ENCODE measurements around the gene SYNJ1.

GRCh38 chr21:32690085-32690484 lies 37.7 kb downstream of the SYNJ1 start:
- TF ChIP-seq ZNF280D (CRISPR knock-in tag; IDR thresholded peaks at IDR 0.05) (no peak), BHLHE40 (IDR thresholded peaks at IDR 0.05; ENCODE audit: low read length) (no peak), POLR2AphosphoS5 (IDR thresholded peaks at IDR 0.05; ENCODE audit: low read depth, low read length) (no peak), YY1 (IDR thresholded peaks at IDR 0.05; ENCODE audit: insufficient read depth, insufficient replicate concordance, low read depth, low read length) (no peak), ZNF264 (CRISPR knock-in tag; IDR thresholded peaks at IDR 0.05) (no peak), DR1 (CRISPR knock-in tag; IDR thresholded peaks at IDR 0.05) (no peak), ZFP91 (CRISPR knock-in tag; IDR thresholded peaks at IDR 0.05; ENCODE audit: borderline replicate concordance) (no peak)
